SK-N-MC (cell line): ENCODE measurements around the gene ZBTB3.

Source experiments
- EZH2 ChIP-seq: fragments of 200-600 bp; sonication (generic); IDR thresholded peaks from one replicate; pipeline ENCODE4 v1.6.1; 2017; ENCODE audit warnings: antibody characterized with exemption
- FOXP2 ChIP-seq: optimal IDR thresholded peaks from 2 replicates; pipeline ENCODE3; 2011; ENCODE audit warnings: mild to moderate bottlenecking, moderate library complexity; ENCODE audit not compliant: insufficient read depth; ENCODE audit errors: extremely low read length, control extremely low read depth
- POLR2AphosphoS5 ChIP-seq: IDR thresholded peaks from 2 replicates; pipeline ENCODE4 v1.6.1; 2012; ENCODE audit warnings: mild to moderate bottlenecking, low read depth, low read length, borderline replicate concordance

DNA sequence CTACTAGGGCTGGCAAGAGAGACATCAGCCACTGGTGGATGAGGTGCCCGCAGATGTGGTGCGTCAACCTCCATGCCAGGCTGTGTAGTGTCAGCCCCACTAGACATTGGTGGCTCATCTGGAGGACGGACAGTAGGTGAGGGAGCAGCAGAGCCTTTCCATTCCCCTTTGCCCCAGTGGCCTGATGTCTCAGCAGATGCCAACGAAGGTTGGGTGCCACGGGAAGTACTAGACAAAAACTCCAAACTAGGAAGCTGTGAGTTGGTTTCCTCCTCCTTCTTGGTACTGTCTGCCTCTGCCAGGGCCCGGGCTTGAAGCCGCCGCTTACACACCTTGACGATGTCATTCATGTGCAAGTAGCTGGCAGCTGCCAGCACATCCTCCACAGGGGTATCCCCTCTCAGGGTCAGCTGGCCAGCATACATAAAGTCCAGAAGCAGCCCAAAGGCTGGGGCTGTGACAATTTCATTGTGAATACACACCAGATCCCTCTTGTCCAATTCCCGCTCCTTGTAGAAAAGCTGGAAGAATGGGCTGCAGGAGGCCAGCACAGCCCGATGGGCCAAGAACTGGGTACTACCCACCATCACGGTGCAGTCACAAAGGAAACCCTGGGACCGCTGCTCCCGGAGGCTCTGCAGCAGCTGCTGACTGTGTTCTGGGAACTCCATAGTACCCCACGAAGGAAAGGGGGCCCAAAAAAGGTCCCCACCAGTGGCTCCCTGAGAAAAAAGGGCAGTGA lies 795 bp downstream of the ZBTB3 start:
- TF ChIP-seq POLR2AphosphoS5 (no peak), EZH2 (no peak), FOXP2 (no peak)
